WI38 (cell line): Measurements from ENCODE around the gene CDH16.

Experiments
- H3K4me3 ChIP-seq: 2 replicates; pipeline ENCODE4 v1.5.1; 2011; ENCODE audit warnings: low read depth, mild to moderate bottlenecking, control low read depth, low read length
- CTCF ChIP-seq: IDR thresholded peaks from 2 replicates; pipeline ENCODE4 v1.5.1; 2012; ENCODE audit warnings: low read depth, mild to moderate bottlenecking, control low read depth, low read length

CDH16 gene

GRCh38 chr16:66920299-66920590 is 1.6 kb upstream of the CDH16 start:
- TF ChIP-seq CTCF, result no peak
- H3K4me3 ChIP-seq, result no peak overlapping the region

GRCh38 chr16:66919569-66920298 is 1.0 kb upstream of the CDH16 start:
- no peak overlapping the region for H3K4me3 ChIP-seq
- TF ChIP-seq CTCF, result no peak

GRCh38 chr16:66918355-66918754 is 330 bp downstream of the CDH16 start:
- no peak for TF ChIP-seq CTCF
- no peak overlapping the region for H3K4me3 ChIP-seq

GRCh38 chr16:66917741-66918140 is 944 bp downstream of the CDH16 start:
- no peak overlapping the region for H3K4me3 ChIP-seq
- no peak for TF ChIP-seq CTCF

- H3K4me3 ChIP-seq, result no peak overlapping the region
- no peak for TF ChIP-seq CTCF
These were observed 2.2 kb downstream of the CDH16 start for GRCh38 chr16:66916518-66916917.

GRCh38 chr16:66915041-66915440 is 3.6 kb downstream of the CDH16 start:
- TF ChIP-seq CTCF, result no peak
- no peak overlapping the region for H3K4me3 ChIP-seq

- TF ChIP-seq CTCF, result no peak
- H3K4me3 ChIP-seq, result no peak overlapping the region
These were observed 4.1 kb downstream of the CDH16 start for GRCh38 chr16:66914541-66914940.
